Panc1 (cell line): ENCODE results near the gene ARHGEF5.

Source experiments
- CTCF ChIP-seq: fragments of 450-650 bp; IDR thresholded peaks from 2 replicates; pipeline ENCODE4 v1.5.1; 2017; ENCODE audit warnings: mild to moderate bottlenecking
- REST ChIP-seq, 2 experiments: IDR thresholded peaks; 2 replicates each; pipeline ENCODE4 v1.6.1; 2011 to 2012; ENCODE audit warnings: low read depth in 2 of 2, control low read depth in 1 of 2, low read length in 1 of 2, mild to moderate bottlenecking in 1 of 2, moderate library complexity in 1 of 2; ENCODE audit not compliant: insufficient read depth in 1 of 2
- SIN3A ChIP-seq: IDR thresholded peaks from 2 replicates; pipeline ENCODE4 v1.6.1; 2012; ENCODE audit warnings: low read depth, mild to moderate bottlenecking, low read length, moderate library complexity, borderline replicate concordance; ENCODE audit not compliant: insufficient read depth

- no peak for TF ChIP-seq CTCF
- no peak for TF ChIP-seq SIN3A
- TF ChIP-seq REST (IDR thresholded peaks at IDR 0.05; ENCODE audit: insufficient read depth in 1 of 2, low read depth in 2 of 2, low read length in 1 of 2) = no peak
Measured at GRCh38 chr7:144379776-144380384, 24.7 kb downstream of the ARHGEF5 start.
